CMK (cell line): ENCODE results near the gene SHROOM3.
"Not testable (repeated sequence)": the region's sequence is repeated elsewhere in the genome, so short reads cannot be mapped to it uniquely, and the experiment has no call there.

ENCODE experiments used
- DNase-seq: peaks from one replicate; pipeline ENCODE4 v3.0.0-alpha.2; 2010; ENCODE audit warnings: low read depth

SHROOM3 gene

GRCh38 chr4:76445911-76446310, 10.9 kb downstream of the SHROOM3 start:
- DNase-seq = no peak

GRCh38 chr4:76447393-76447851, 12.4 kb downstream of the SHROOM3 start:
- no peak for DNase-seq

- no peak for DNase-seq
These were observed 13.2 kb downstream of the SHROOM3 start for GRCh38 chr4:76448211-76448610.

- DNase-seq = no peak
These were observed 14.3 kb downstream of the SHROOM3 start for GRCh38 chr4:76449362-76449767.

- no peak for DNase-seq
These were observed 14.8 kb downstream of the SHROOM3 start for GRCh38 chr4:76449833-76450232.

- DNase-seq = no peak
These were observed 18.2 kb downstream of the SHROOM3 start for GRCh38 chr4:76453232-76453631.

GRCh38 chr4:76454073-76454472, 19.0 kb downstream of the SHROOM3 start:
- not testable (repeated sequence) for DNase-seq

GRCh38 chr4:76457885-76458284, 22.9 kb downstream of the SHROOM3 start:
- no peak for DNase-seq

- DNase-seq = no peak
These were observed 23.3 kb downstream of the SHROOM3 start for GRCh38 chr4:76458297-76458696.

GRCh38 chr4:76458825-76459224, 23.8 kb downstream of the SHROOM3 start:
- no peak for DNase-seq

GRCh38 chr4:76459291-76459723, 24.3 kb downstream of the SHROOM3 start:
- DNase-seq = no peak

- DNase-seq = no peak
These were observed 28.5 kb downstream of the SHROOM3 start for GRCh38 chr4:76463568-76463967.

- DNase-seq = no peak
These were observed 35.0 kb downstream of the SHROOM3 start for GRCh38 chr4:76470064-76470463.

- no peak for DNase-seq
These were observed 35.5 kb downstream of the SHROOM3 start for GRCh38 chr4:76470532-76470931.

GRCh38 chr4:76476571-76476970, 41.5 kb downstream of the SHROOM3 start:
- DNase-seq = no peak

- no peak for DNase-seq
These were observed 49.6 kb downstream of the SHROOM3 start for GRCh38 chr4:76484654-76485053.

- no peak for DNase-seq
These were observed 50.4 kb downstream of the SHROOM3 start for GRCh38 chr4:76485450-76485849.

GRCh38 chr4:76486588-76487276, 51.7 kb downstream of the SHROOM3 start:
- DNase-seq = no peak

- no peak for DNase-seq
These were observed 52.6 kb downstream of the SHROOM3 start for GRCh38 chr4:76487621-76488020.

- DNase-seq = no peak
These were observed 53.4 kb downstream of the SHROOM3 start for GRCh38 chr4:76488455-76488854.

GRCh38 chr4:76488888-76489685, 54.1 kb downstream of the SHROOM3 start:
- no peak for DNase-seq

- DNase-seq = no peak
These were observed 54.7 kb downstream of the SHROOM3 start for GRCh38 chr4:76489686-76490161.

- DNase-seq = no peak
These were observed 57.0 kb downstream of the SHROOM3 start for GRCh38 chr4:76492055-76492454.
